Neural progenitor cell (in vitro differentiated cells): ENCODE results near the gene CRB2. TPM values are rescaled to one million over a fixed set of nuclear protein-coding genes. Genes with fewer than 3 reads are reported as not detected.

Experiments
- DNase-seq: peaks from one replicate; pipeline ENCODE4 v3.0.0-alpha.2; 2016; ENCODE audit warnings: low spot score
- H2AFZ ChIP-seq: fragments of 200-600 bp; sonication (generic); replicated peaks from 2 replicates; pipeline ENCODE4 v1.6.1; 2016; ENCODE audit warnings: antibody characterized with exemption
- H3F3A ChIP-seq: fragments of 200-600 bp; sonication (generic); 2 replicates; pipeline ENCODE4 v1.6.1; 2016; ENCODE audit warnings: antibody characterized with exemption, low read depth
- H3K27ac ChIP-seq: fragments of 200-600 bp; sonication (generic); 2 replicates; pipeline ENCODE4 v1.5.1; 2016; ENCODE audit warnings: mild to moderate bottlenecking
- H3K27me3 ChIP-seq: fragments of 200-600 bp; sonication (generic); 2 replicates; pipeline ENCODE4 v1.6.1; 2016; ENCODE audit warnings: mild to moderate bottlenecking, moderate library complexity
- H3K36me3 ChIP-seq: fragments of 200-600 bp; sonication (generic); 2 replicates; pipeline ENCODE4 v1.5.1; 2016
- H3K4me1 ChIP-seq: fragments of 200-600 bp; sonication (generic); 2 replicates; pipeline ENCODE4 v1.6.1; 2016; ENCODE audit warnings: mixed run types
- H3K4me2 ChIP-seq: fragments of 200-600 bp; sonication (generic); 2 replicates; pipeline ENCODE4 v1.6.1; 2016
- H3K4me3 ChIP-seq: fragments of 200-600 bp; sonication (generic); 2 replicates; pipeline ENCODE4 v1.5.1; 2016
- H3K79me2 ChIP-seq: fragments of 200-600 bp; sonication (generic); 2 replicates; pipeline ENCODE4 v1.6.1; 2016; ENCODE audit warnings: low read depth
- H3K9ac ChIP-seq: fragments of 200-600 bp; sonication (generic); 2 replicates; pipeline ENCODE4 v1.6.1; 2016
- H3K9me3 ChIP-seq: fragments of 200-600 bp; sonication (generic); 2 replicates; pipeline ENCODE4 v1.5.1; 2016; ENCODE audit warnings: low read depth
- H4K20me1 ChIP-seq: fragments of 200-600 bp; sonication (generic); 2 replicates; pipeline ENCODE4 v1.6.1; 2016; ENCODE audit warnings: low read depth
- H3K27ac Mint-ChIP-seq: 3 replicates; pipeline ENCODE4 v1.8.0; 2021; ENCODE audit warnings: mixed read lengths
- H3K27me3 Mint-ChIP-seq: 2 replicates; pipeline ENCODE4 v1.8.0; 2022; ENCODE audit warnings: low read depth, mild to moderate bottlenecking, inconsistent platforms, moderate library complexity, mixed read lengths; ENCODE audit not compliant: insufficient read depth
- H3K36me3 Mint-ChIP-seq: 3 replicates; pipeline ENCODE4 v1.8.0; 2021; ENCODE audit warnings: mixed read lengths
- H3K4me1 Mint-ChIP-seq: 3 replicates; pipeline ENCODE4 v1.8.0; 2021; ENCODE audit warnings: mixed read lengths
- H3K4me3 Mint-ChIP-seq: 3 replicates; pipeline ENCODE4 v1.8.0; 2021; ENCODE audit warnings: mild to moderate bottlenecking, moderate library complexity, mixed read lengths
- H3K9me3 Mint-ChIP-seq: 3 replicates; pipeline ENCODE4 v1.8.0; 2020; ENCODE audit warnings: mixed read lengths
- EZH2 ChIP-seq: fragments of 200-600 bp; sonication (generic); IDR thresholded peaks from 2 replicates; pipeline ENCODE4 v1.6.1; 2017; ENCODE audit warnings: antibody characterized with exemption, mild to moderate bottlenecking, moderate library complexity
- EZH2phosphoT487 ChIP-seq: fragments of 200-600 bp; sonication (generic); IDR thresholded peaks from 2 replicates; pipeline ENCODE4 v1.6.1; 2017; ENCODE audit warnings: antibody characterized with exemption
- total RNA-seq: library from RNA; depleted of rRNA; stranded (reverse); fragments of >200 nt; gene quantifications from 2 replicates; pipeline ENCODE4 v1.2.3, GENCODE V29; 2015; ENCODE audit warnings: low replicate concordance
- TF ChIP-seq, protein P1 (sequence below): fragments of 200-600 bp; sonication (generic); IDR thresholded peaks from 2 replicates; pipeline ENCODE4 v1.5.1; 2017; ENCODE audit warnings: antibody characterized with exemption, mild to moderate bottlenecking

The CRB2 gene
- total RNA-seq, 1 donor from 2014 or later, result 18.5 TPM

DNA sequence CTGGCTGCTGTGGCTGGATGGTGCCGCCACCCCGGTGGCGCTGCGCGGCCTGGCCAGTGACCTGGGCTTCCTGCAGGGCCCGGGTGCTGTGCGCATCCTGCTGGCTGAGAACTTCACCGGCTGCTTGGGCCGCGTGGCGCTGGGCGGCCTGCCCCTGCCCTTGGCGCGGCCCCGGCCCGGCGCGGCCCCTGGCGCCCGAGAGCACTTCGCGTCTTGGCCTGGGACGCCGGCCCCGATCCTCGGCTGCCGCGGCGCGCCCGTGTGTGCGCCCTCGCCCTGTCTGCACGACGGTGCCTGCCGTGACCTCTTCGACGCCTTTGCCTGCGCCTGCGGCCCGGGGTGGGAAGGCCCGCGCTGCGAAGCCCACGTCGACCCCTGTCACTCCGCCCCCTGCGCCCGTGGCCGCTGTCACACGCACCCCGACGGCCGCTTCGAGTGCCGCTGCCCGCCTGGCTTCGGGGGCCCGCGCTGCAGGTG lies 17.5 kb downstream of the CRB2 start:
- Mint-ChIP-seq H3K27ac (no peak overlapping the region), H3K4me1 (peaks cover 48% of the 10 kb centered on the region), H3K4me3 (no peak overlapping the region), H3K27me3 (peaks cover 18% of the 10 kb centered on the region), H3K36me3 (peaks cover 25% of the 10 kb centered on the region), H3K9me3 (no peaks in the 10 kb centered on the region)
- Histone ChIP-seq H3K36me3 (no peaks in the 10 kb centered on the region), H3K27me3 (peaks cover 13% of the 10 kb centered on the region), H3K79me2 (no peaks in the 10 kb centered on the region), H3K4me3 (no peak overlapping the region), H3K4me2 (peak overlapping the region; percentile 63), H3K4me1 (peaks cover 24% of the 10 kb centered on the region), H3F3A (peaks cover 21% of the 10 kb centered on the region), H4K20me1 (peaks cover 51% of the 10 kb centered on the region), H3K27ac (no peak overlapping the region), H2AFZ (no peak overlapping the region), H3K9me3 (no peaks in the 10 kb centered on the region), H3K9ac (no peak overlapping the region)
- no peak for DNase-seq
- TF ChIP-seq, protein P1, sequence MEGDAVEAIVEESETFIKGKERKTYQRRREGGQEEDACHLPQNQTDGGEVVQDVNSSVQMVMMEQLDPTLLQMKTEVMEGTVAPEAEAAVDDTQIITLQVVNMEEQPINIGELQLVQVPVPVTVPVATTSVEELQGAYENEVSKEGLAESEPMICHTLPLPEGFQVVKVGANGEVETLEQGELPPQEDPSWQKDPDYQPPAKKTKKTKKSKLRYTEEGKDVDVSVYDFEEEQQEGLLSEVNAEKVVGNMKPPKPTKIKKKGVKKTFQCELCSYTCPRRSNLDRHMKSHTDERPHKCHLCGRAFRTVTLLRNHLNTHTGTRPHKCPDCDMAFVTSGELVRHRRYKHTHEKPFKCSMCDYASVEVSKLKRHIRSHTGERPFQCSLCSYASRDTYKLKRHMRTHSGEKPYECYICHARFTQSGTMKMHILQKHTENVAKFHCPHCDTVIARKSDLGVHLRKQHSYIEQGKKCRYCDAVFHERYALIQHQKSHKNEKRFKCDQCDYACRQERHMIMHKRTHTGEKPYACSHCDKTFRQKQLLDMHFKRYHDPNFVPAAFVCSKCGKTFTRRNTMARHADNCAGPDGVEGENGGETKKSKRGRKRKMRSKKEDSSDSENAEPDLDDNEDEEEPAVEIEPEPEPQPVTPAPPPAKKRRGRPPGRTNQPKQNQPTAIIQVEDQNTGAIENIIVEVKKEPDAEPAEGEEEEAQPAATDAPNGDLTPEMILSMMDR, result no peak
- TF ChIP-seq EZH2phosphoT487, result no peak
- no peak for TF ChIP-seq EZH2

DNA sequence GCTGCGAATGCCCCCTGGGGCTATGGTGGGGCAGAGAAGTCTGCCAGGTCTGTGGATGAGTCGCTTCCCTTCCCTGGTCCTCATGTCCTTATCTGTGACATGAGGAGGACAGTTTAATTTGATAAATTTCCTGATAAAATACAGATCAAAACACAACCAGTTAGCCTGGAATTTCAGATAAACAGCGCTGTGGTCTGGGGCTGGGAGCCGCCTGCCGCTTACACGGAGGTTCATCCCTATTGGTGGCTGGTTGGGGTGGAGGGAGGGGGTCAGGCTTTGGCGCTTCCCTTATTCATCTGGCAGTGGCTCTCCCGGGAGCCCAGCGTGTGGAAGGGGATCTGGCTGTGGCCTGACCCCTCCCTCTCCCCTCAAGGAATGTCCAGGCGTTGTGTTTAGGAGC lies 17.9 kb downstream of the CRB2 start:
- H3K4me1 Mint-ChIP-seq, result peaks cover 48% of the 10 kb centered on the region
- H3K9me3 Mint-ChIP-seq, result no peaks in the 10 kb centered on the region
- Histone ChIP-seq H3K36me3 (no peaks in the 10 kb centered on the region), H3F3A (peaks cover 21% of the 10 kb centered on the region), H3K27me3 (peaks cover 13% of the 10 kb centered on the region), H3K4me2 (peak overlapping the region; percentile 63), H3K4me1 (peaks cover 24% of the 10 kb centered on the region), H2AFZ (no peak overlapping the region), H3K9ac (no peak overlapping the region), H3K4me3 (no peak overlapping the region), H3K79me2 (no peaks in the 10 kb centered on the region), H3K27ac (no peak overlapping the region), H4K20me1 (peaks cover 49% of the 10 kb centered on the region), H3K9me3 (no peaks in the 10 kb centered on the region)
- H3K27me3 Mint-ChIP-seq, result peaks cover 19% of the 10 kb centered on the region
- H3K36me3 Mint-ChIP-seq, result peaks cover 25% of the 10 kb centered on the region
- H3K4me3 Mint-ChIP-seq, result peak overlapping the region; percentile 53
- DNase-seq, result peak; percentile 95
- no peak for TF ChIP-seq EZH2phosphoT487
- TF ChIP-seq, protein P1, result no peak
- no peak for TF ChIP-seq EZH2
- H3K27ac Mint-ChIP-seq, result peak overlapping the region; percentile 89

DNA sequence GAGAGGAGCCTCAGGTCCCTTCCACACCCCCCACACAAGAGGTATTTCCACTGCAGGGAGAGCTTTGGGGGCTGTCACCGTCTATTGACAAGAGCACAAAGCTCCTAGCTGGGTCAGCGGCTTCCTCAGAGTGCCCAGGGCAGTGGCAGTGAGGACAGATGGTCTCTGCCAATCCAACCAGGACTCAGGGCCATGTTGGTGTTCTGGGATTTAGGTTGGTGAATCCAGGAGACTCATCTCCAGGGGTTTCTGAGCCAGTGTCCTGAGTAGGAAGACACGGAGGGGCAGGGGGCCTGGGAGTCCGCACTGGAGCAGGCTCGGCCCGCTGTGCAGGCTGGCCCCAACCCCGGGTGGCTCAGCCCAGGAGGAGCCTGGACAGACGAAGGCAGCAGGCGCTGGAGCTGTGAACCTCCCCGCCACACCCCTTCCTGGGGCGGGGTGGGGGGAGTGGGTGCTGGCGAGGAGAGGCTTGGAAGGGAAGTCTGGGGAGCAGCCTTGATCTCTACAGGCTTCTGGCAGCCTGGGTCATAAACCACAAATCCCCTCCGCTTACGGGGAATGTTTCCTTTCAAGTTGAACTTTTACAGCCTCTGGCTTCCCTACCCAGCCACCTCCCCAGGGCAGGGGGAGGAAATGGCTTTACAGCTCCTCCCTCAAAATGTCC lies 19.6 kb downstream of the CRB2 start:
- Mint-ChIP-seq H3K27me3 (peaks cover 19% of the 10 kb centered on the region), H3K4me3 (peak overlapping the region; percentile 60), H3K36me3 (peaks cover 17% of the 10 kb centered on the region), H3K9me3 (no peaks in the 10 kb centered on the region), H3K27ac (no peak overlapping the region), H3K4me1 (peaks cover 50% of the 10 kb centered on the region)
- Histone ChIP-seq H3K79me2 (no peaks in the 10 kb centered on the region), H3K27ac (peak overlapping the region; percentile 33), H3K4me1 (peaks cover 24% of the 10 kb centered on the region), H3K4me2 (no peak overlapping the region), H3F3A (peaks cover 21% of the 10 kb centered on the region), H4K20me1 (peaks cover 44% of the 10 kb centered on the region), H3K27me3 (peaks cover 13% of the 10 kb centered on the region), H3K36me3 (no peaks in the 10 kb centered on the region), H3K9ac (no peak overlapping the region), H3K4me3 (no peak overlapping the region), H2AFZ (no peak overlapping the region), H3K9me3 (no peaks in the 10 kb centered on the region)
- no peak for DNase-seq
- no peak for TF ChIP-seq EZH2phosphoT487
- TF ChIP-seq, protein P1, result no peak
- no peak for TF ChIP-seq EZH2
